GM12864 (cell line): ENCODE measurements around the gene GREB1L.

Source experiments
- DNase-seq: peaks from one replicate; pipeline ENCODE4 v3.0.0-alpha.2; 2011; ENCODE audit warnings: low read depth
- H3K4me3 ChIP-seq: 2 replicates; pipeline ENCODE4 v1.5.1; 2011; ENCODE audit warnings: mild to moderate bottlenecking, low read depth, low read length, control low read depth
- TF ChIP-seq, protein P1 (sequence below): IDR thresholded peaks from 2 replicates; pipeline ENCODE4 v1.5.1; 2011; ENCODE audit warnings: low read depth, mild to moderate bottlenecking, moderate library complexity, low read length, control low read depth, inconsistent platforms; ENCODE audit errors: missing control alignments

The GREB1L gene

DNA sequence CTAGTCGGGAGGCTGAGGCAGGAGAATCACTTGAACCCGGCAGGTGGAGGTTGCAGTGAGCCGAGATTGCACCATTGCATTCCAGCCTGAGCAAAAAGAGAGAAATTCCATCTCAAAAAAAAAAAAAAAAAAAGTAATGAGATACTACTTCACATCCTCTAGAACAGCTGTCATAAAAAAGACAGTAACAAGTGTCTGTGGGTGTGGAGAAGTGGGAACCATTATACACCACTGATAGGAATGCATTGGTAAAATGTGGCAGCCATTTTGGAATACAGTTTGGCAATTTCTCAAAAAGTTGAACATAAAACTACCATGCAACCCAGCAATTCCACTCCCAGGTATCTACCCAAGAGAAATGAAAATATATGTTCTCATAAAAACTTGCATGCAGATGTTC, 166.6 kb downstream of the GREB1L start:
- no peak overlapping the region for H3K4me3 ChIP-seq
- no peak for DNase-seq
- TF ChIP-seq, protein P1, sequence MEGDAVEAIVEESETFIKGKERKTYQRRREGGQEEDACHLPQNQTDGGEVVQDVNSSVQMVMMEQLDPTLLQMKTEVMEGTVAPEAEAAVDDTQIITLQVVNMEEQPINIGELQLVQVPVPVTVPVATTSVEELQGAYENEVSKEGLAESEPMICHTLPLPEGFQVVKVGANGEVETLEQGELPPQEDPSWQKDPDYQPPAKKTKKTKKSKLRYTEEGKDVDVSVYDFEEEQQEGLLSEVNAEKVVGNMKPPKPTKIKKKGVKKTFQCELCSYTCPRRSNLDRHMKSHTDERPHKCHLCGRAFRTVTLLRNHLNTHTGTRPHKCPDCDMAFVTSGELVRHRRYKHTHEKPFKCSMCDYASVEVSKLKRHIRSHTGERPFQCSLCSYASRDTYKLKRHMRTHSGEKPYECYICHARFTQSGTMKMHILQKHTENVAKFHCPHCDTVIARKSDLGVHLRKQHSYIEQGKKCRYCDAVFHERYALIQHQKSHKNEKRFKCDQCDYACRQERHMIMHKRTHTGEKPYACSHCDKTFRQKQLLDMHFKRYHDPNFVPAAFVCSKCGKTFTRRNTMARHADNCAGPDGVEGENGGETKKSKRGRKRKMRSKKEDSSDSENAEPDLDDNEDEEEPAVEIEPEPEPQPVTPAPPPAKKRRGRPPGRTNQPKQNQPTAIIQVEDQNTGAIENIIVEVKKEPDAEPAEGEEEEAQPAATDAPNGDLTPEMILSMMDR, result no peak

DNA sequence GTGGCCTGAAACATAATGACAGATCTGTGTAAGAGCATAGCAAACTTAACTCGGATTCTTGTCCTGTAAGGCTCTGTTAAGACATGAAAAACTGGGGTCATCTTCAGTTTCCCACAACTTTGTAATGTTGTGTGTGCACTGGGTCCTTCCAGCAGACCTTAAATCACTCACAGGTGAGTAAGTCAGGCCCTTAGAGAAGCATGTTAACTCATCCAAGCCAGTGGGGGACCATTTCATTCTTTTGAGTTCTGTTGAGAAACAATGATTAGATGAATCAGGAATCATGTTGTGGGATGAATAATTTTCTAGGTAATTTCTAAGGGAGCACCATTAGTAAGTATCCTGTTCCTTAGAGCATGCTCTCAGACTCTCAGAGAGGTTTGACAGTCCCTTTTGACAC, 191.4 kb downstream of the GREB1L start:
- TF ChIP-seq, protein P1, result no peak
- no peak overlapping the region for H3K4me3 ChIP-seq
- DNase-seq, result no peak

DNA sequence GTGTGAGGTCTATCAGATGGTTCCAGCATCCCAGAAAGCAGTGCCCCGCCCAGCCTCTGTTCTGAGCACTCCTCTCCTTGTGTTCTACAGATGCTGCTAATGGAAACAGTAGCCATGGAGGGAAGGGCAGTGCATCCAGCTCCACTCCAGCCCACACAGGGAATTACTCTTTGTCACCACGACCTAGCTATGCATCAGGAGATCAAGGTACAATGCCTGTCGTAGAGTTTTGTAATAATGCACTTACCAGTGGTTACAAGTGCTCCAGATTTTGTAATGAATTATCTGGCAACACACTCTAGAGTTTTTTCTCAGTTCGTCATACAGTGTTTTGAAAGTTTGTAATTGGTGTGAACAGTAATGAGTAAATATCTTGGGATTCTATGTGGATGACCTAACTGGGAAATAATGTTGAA, 197.4 kb downstream of the GREB1L start:
- H3K4me3 ChIP-seq, result no peak overlapping the region
- no peak for DNase-seq
- TF ChIP-seq, protein P1, result no peak

DNA sequence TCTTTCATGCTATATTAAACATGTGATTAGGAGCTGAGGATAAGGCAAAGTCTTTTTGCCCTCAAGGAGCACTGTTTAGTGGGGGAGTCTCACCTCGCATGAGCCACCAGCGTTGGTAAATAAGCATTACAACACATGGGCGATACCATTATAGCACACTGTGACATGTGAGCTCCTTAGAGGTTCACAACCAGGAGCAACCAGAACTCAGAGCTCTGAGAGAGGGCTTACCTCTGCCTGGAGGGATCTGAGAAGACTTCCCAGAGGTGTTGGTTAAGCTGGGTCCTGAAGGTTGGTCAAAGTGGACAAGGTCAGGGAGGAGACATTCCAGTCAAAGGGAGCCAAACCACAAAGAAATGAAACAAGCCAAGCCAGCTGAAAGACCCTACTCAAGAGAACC, 199.6 kb downstream of the GREB1L start:
- H3K4me3 ChIP-seq, result no peak overlapping the region
- TF ChIP-seq, protein P1, result no peak
- no peak for DNase-seq

DNA sequence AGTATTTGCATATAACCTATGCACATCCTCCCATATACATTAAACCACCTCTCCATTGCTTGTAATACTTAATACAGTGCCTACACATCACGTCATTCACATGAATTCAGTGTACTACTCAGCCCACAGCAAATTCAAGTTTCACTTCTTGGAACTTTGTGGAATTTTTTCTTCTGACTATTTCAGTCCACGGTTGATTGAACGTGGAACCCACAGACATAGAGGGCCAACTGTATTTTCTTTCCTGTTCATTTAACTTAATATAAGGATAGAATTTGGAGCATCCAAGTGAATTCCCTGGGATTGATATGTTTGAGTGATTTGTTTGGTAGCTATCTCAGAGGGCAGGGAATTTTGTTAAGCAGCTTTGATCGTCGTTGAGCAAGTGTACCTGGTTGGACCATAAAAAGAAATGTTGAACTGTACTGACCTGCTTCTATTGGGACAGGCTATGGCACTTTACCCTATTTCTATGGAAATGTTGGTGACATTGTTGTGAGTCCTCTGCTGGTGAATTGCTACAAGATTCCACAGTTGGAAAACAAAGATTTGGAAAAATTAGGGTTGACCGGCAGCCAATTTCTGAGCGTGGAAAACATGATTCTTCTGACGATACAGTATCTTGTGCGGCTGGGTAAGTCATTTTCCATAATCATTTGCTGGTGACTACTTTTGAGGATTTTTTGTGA, 201.9 kb downstream of the GREB1L start:
- TF ChIP-seq, protein P1, result no peak
- DNase-seq, result no peak
- H3K4me3 ChIP-seq, result no peak overlapping the region

DNA sequence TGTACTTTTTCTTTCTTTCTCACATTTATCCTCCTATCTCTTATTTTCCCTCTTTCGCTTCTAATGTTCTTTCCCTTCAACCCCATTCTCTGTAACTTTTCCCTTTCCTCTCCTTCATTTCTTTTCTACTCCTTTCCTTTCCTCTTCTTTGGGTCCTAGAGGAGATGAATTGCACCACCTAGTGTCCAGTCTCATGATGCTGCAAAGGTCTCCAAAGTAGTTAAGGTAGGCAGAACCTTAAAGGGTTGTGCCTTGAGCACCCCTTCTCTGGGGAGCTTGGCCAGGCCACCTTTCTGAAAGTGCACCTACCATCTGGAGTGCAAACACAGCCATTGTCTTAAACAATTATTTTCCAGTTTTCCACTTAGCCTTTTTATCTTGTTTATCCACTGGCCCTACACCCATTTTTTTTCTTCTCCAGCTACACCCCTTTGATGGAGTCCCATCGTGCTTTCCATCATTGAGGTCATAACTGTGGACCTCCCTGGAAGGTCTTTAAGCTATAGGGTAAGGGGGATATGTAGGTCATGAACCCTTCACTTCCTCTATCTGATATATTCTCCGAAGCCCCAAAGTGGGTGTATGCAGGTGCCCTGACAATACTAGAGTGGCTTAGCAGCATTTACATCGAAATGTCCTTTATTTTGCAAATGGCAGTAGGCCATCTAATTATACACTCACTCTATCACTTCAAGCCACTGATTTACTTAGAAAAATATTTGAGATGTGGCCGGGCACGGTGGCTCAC, 202.6 kb downstream of the GREB1L start:
- TF ChIP-seq, protein P1, result peak; percentile 71
- DNase-seq, result peak; percentile 12
- H3K4me3 ChIP-seq, result no peak overlapping the region
